Measurements from ENCODE around the gene CAPN1.
"Not testable (repeated sequence)": the region's sequence is repeated elsewhere in the genome, so short reads cannot be mapped to it uniquely, and the experiment has no call there.

CAPN1 gene

GRCh38 chr11:65160643-65161042 lies 21.1 kb upstream of the CAPN1 start:
- no peak for DNase-seq

GRCh38 chr11:65163684-65164083 lies 18.0 kb upstream of the CAPN1 start:
- no peak for DNase-seq

- no peak for DNase-seq
Observed at GRCh38 chr11:65165410-65166317, 16.1 kb upstream of the CAPN1 start.

- no peak for DNase-seq
Observed at GRCh38 chr11:65166893-65167292, 14.8 kb upstream of the CAPN1 start.

- DNase-seq = no peak
Observed at GRCh38 chr11:65167656-65168055, 14.1 kb upstream of the CAPN1 start.

- DNase-seq = no peak
Observed at GRCh38 chr11:65169164-65169641, 12.5 kb upstream of the CAPN1 start.

- DNase-seq = no peak
Observed at GRCh38 chr11:65170058-65170534, 11.6 kb upstream of the CAPN1 start, which contains the start of gene SPDYC. TSS of gene SPDYC (plus strand) at chr11:65170233. CDS start at chr11:65171358, 1,125 bp downstream.

- DNase-seq = no peak
Observed at GRCh38 chr11:65172600-65172999, 9.1 kb upstream of the CAPN1 start.

GRCh38 chr11:65174571-65175010 lies 7.1 kb upstream of the CAPN1 start:
- not testable (repeated sequence) for DNase-seq

- peak; percentile 64 for DNase-seq
Observed at GRCh38 chr11:65180877-65181568, 705 bp upstream of the CAPN1 start.

- DNase-seq = no peak
Observed at GRCh38 chr11:65182258-65183170, 786 bp downstream of the CAPN1 start.

- no peak for DNase-seq
Observed at GRCh38 chr11:65183201-65183891, 1.6 kb downstream of the CAPN1 start.

- DNase-seq = no peak
Observed at GRCh38 chr11:65184146-65184545, 2.4 kb downstream of the CAPN1 start.

- DNase-seq = no peak
Observed at GRCh38 chr11:65185171-65185570, 3.4 kb downstream of the CAPN1 start.

- DNase-seq = no peak
Observed at GRCh38 chr11:65185869-65186341, 4.2 kb downstream of the CAPN1 start.

- DNase-seq = no peak
Observed at GRCh38 chr11:65186701-65187100, 5.0 kb downstream of the CAPN1 start.

GRCh38 chr11:65187146-65187675 lies 5.5 kb downstream of the CAPN1 start:
- no peak for DNase-seq

GRCh38 chr11:65187971-65188461 lies 6.3 kb downstream of the CAPN1 start:
- no peak for DNase-seq

GRCh38 chr11:65188486-65188885 lies 6.8 kb downstream of the CAPN1 start:
- no peak for DNase-seq

GRCh38 chr11:65189191-65189590 lies 7.5 kb downstream of the CAPN1 start:
- no peak for DNase-seq

GRCh38 chr11:65194564-65194963 lies 12.8 kb downstream of the CAPN1 start:
- no peak for DNase-seq

Data from NCI-H2227 treated with DMSO at 0.1 percent for 48 hours (cell line).